NCI-H128 (cell line): Measurements from ENCODE around the gene PCDHGC4.

ENCODE experiments used
- DNase-seq: peaks from one replicate; lab custom pipeline; 2025; ENCODE audit not compliant: unreplicated experiment; lab: John Stamatoyannopoulos, UW

Gene PCDHGC4

DNA sequence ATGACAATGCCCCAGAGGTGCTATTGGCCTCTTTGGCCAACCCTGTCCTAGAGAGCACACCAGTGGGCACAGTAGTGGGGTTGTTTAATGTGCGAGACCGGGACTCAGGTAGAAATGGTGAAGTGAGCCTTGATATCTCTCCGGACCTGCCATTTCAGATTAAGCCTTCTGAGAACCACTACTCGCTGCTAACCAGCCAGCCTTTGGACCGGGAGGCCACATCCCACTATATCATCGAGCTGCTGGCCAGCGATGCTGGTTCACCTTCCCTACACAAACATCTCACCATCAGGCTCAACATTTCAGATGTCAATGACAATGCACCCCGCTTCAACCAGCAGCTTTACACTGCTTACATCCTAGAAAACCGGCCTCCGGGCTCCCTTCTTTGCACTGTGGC lies 5.4 kb downstream of the PCDHGC4 start:
- no peak for DNase-seq

DNA sequence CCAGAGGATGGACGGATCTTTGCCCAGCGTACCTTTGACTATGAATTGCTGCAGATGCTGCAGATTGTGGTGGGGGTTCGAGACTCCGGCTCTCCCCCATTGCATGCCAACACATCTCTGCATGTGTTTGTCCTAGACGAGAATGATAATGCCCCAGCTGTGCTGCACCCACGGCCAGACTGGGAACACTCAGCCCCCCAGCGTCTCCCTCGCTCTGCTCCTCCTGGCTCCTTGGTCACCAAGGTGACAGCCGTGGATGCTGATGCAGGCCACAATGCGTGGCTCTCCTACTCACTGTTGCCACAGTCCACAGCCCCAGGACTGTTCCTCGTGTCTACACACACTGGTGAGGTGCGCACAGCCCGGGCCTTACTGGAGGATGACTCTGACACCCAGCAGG lies 5.9 kb downstream of the PCDHGC4 start:
- DNase-seq = no peak

DNA sequence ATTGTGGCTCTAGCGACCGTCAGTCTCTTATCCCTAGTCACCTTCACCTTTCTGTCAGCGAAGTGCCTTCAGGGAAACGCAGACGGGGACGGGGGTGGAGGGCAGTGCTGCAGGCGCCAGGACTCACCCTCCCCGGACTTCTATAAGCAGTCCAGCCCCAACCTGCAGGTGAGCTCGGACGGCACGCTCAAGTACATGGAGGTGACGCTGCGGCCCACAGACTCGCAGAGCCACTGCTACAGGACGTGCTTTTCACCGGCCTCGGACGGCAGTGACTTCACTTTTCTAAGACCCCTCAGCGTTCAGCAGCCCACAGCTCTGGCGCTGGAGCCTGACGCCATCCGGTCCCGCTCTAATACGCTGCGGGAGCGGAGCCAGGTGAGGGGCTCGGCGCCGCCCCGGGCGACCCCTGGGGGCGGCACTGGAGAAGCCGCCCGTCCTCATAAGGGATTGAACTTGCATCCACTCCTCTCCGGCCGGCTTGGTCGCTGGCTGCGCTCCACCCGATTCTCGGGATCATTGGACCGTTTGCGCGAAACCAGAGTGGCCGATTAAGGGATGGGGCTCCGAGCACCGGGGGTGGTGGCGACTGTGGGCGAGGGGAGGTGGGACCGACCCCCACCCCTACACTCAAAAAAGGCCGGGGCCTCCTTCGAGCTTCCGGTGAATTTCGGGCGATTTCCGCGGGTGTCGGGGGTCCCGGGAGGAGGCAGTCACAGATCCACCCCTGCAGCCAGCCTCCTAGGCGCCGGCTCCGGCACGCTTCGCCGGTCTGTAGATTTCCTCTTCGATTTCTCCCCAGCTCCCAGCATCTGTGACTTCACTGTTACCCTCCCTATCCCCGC lies 6.7 kb downstream of the PCDHGC4 start:
- no peak for DNase-seq

DNA sequence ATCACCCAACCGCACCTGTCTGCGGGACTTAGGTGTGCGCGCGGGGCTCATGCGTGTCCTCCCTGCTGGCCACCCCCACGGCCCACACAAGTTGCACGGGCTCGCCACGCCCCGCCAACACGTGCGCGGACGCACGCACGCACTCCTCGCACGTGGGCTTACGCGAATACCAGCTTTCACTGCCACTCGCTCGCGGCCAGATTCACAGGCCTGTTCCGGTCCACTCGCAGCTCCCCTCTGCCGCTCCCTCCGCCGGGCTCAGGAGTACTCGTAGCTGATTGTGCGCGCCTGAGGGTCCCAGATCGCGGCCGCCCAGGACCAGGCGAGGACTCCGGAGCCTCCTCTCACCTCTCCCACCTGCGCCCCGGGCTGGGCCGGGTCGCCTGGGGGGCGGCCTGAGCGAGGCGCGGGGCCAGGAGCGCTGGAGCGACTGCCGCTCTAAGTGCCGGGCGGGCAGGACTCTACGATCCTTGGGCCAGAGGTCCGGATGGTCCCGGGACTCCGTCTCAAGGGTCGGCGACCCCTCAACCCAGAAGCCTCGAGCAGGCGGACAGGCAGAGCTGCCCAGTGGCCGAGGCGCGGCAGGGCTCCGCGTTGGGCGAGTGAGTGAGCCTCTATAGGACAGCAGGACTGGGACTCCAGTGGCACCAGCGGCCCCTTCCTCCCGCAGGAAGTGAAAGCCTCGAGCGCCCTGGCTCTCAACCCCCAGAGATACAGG lies 7.5 kb downstream of the PCDHGC4 start:
- DNase-seq = no peak

DNA sequence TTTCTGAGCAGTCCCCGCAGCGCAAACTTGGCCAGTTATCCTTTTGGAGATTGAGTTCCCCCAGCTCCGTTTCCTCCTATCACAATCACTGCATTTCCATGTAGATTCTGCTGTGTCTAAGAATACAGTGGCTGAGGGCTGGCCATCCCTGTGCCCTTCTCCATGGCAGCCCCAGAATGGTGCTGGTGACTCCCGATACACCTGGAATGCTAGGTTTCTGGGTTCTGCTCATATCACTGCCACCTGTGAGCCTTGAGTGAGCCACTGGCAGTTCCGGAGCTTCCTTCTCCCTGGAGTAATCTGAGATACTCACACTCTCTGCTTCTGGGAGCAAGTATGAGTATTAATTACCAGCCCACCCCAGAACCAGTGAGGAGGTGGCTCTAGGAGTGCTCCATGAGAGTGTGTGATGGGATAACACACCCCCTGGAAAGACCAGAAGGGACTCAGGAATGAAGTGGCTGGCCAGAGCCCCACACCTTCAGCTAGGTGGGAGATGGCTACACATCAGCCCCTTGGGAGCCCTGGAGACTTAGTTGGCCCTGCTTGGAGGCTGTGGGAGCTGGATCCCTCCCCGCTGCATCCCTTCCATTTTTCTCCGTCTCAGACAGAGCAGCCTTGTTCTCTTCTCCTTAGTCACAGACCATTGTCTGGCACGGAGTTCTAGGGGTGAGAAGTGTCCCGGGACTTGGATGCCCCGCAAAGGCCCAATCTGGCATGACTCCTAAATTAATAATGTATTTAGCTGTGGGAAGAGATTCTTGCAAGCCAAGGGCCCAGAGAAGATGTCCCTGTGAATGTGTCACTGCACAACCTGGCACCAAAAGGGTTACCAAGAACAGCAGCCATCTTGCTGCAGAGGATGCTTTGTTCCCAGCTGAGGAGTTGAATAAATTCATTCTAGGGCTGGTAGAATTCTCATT lies 8.9 kb downstream of the PCDHGC4 start:
- no peak for DNase-seq

DNA sequence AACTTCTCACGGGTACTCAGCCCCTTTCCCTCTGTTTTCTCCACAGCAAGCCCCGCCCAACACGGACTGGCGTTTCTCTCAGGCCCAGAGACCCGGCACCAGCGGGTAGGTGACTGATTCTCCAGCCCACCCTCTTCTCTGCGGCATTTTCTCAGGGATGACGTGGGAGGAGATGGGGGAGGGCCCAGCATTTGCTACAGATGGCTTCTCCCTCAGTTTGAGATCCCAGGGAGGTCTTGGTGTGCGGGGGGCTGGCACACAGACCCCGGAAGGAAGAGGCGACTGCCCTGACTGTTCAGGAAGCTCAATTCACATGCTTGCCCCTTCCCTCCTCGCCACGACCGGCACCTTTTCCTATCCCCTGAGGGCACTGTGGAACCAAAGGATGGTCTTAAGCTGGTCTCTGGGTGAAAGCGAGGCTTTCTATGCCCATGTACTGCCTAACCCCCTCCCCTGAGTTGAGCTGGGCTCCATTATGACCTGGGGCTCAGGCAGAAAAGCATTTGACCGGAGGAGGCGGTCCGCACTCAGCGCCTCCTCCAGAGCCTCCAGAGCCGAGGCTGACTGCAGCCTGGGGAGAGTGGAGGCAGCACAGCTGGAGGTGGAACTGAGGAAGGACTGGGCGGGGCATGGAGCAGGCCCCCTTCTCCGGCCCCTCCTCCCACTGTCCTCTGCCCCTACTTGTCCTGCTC lies 10.1 kb downstream of the PCDHGC4 start:
- no peak for DNase-seq

DNA sequence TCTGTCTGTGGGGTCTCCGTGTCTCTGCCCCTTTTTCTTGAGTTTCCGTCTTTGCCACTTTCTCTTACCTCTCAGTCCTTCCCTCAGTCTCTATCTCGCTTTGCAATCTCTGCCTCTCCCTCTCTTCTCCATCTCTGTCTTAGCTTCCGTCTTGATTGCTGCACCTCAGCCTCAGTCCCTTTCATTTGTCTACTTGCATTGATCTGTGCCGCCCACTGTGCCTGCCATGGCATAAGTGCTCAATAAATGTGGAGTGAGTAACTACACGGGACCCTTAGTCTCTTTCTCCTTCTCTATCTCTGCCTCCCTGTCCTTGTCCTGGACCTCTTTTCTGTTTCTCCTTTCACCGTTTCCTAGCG lies 10.6 kb downstream of the PCDHGC4 start:
- DNase-seq = no peak

DNA sequence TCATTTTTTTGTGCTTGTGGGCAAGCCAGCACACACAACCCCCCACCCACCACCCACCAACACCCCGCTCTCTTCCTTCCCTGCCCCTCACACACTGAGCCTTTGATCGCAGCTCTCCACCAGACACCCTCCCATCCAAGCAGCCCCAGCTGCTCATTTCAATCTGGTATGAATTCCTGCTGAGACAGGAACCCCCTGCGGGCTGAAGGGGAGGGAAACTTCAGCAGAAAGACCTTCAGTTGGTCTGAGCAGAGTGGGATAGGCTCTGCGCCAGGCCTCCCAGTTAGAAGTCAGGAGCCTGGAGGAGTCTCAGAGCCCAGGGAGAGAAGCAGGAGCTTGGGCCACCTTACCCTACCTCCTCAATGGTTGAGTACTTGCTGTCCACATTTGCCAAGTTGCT lies 11.2 kb downstream of the PCDHGC4 start:
- no peak for DNase-seq

DNA sequence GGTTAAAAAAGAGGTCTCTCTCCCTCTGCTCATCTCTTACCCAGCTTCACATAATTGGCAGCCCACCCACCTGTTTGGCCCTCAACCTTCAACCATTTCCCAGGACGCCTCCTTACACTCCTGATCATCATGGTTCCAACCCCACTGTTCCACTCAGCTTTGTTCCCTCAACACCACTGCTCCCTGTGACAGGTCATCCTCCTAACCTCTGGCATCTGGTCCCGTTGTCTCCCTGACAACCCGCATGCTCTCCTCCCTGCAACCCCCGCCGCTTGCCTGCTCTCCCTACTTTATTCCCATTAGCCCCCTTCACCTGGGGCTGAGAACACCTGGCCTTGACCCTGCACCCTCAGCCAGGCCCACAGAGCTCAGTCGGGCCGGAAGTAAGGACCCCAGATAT lies 16.9 kb downstream of the PCDHGC4 start:
- no peak for DNase-seq

DNA sequence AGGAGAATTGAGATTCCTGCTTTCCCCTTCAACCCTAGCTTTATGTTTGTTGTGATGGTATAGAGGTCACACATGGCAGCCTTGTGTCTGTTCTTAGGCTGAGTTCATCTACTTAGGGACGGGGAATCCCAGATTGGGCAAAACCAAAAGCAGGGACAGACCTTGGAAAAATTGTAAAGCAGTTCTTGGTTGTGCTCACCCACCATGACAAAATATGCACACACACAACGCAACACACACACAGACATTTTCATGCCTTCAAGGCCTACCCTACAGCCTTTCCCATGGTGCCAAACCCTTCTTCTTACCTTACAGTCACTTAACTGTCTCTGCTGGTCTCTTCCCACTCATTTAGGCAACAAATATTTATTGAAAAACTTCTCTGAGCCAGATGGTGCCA lies 18.9 kb downstream of the PCDHGC4 start:
- no peak for DNase-seq

DNA sequence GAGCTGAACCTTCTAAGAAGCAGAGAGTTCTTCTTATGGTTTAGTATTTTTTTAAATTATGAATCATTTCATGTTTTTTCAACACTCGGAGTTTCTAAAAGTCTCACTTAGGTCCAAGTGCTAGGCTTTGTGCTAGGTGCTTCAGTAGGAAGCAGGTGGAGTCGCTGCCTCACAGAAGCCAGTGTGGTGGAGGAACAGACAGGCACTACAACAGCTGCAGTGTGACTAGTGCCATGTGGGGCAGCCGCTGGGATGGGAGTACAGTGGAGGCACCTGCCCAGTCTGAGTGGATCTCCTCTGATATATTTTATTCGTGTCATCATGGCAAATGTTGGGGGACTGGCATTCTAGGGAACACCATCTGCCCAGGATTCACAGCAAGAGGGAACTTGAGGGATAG lies 19.4 kb downstream of the PCDHGC4 start:
- no peak for DNase-seq

DNA sequence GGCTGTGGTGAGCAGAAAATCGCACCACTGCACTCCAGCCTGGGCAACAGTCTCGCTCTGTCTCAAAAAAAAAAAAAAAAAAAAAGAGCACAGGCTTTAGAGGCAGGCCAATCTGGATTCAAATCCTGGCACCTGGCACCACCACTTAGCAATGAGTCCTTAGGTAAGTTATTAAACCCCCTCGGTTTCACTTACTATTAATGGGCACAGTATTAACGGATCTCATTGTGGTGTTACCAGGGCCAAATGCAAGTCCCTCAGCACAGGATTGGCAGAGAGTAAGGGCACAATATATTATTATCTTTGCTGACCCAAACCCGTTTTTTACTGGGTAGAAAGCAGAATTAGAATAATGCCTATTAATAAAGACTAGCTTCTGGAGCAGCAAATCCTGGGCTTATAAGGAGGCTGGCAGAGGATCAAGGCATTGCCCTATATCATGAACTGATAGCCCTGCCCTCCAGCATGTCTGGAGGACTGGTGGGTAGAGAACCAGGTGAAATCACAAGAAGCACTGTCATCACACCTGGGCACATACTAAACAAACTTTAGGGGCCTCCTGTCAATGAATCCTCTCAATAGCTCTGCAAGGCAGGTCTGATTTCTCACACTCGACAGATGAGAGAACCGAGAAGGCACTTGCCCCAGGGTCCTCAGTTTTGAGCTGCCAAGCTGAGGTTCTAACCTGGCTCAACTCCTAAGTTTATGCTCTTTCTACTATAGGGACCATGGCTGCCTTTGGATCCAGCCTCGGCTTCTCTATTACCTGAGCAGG lies 21.7 kb downstream of the PCDHGC4 start:
- DNase-seq = no peak

DNA sequence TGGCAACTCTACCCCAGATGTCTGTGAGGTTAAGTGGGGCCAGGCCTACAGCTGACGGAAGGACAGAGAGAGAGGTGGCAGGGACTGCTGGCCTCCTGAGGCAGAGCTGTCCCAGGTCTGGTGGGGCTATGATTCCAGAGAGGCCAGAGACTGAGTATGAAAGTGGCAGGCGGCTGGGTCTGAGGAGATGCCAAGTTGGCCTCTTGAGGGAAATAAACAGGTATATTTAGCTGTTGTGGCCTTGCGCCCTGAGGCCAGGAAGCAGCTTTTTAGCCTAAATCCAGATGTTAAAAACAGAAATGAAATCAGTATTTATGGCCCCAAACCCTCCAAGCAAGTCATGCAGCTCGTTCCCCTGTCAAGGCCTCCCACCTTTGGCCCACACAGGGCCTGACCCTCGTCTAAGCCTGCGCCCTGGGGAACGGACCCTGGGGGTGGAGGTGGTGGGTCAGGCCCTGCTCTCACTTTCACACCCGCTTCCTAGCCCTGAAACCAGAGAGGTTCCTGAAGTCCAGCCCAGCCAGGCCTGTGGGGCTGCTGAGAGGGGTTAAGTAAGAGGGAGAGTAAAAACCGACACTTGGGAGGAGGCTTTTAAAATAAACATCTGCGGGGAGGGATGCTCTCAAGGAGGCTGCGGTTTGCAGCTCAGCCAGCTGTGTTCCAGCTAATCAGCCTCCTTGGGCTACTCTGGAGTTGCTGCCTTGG lies 22.7 kb downstream of the PCDHGC4 start:
- no peak for DNase-seq

DNA sequence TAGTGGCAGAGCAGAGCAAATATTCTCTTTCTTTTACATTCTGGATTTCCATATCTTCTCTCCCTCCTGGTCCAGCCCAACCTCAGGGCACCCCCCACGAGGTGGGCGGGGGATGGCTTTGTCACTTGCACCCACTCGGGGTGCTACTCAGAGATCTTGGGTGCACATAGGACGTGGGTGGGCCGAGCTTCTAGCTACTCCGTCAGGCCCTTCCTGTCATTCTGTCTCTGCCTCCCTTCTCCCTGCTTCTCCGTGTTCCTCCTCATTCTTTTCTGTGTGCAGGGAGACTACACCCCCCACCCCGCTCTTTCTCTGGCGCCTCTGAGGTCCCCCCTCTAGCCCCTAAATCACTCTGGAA lies 23.6 kb downstream of the PCDHGC4 start:
- DNase-seq = no peak

DNA sequence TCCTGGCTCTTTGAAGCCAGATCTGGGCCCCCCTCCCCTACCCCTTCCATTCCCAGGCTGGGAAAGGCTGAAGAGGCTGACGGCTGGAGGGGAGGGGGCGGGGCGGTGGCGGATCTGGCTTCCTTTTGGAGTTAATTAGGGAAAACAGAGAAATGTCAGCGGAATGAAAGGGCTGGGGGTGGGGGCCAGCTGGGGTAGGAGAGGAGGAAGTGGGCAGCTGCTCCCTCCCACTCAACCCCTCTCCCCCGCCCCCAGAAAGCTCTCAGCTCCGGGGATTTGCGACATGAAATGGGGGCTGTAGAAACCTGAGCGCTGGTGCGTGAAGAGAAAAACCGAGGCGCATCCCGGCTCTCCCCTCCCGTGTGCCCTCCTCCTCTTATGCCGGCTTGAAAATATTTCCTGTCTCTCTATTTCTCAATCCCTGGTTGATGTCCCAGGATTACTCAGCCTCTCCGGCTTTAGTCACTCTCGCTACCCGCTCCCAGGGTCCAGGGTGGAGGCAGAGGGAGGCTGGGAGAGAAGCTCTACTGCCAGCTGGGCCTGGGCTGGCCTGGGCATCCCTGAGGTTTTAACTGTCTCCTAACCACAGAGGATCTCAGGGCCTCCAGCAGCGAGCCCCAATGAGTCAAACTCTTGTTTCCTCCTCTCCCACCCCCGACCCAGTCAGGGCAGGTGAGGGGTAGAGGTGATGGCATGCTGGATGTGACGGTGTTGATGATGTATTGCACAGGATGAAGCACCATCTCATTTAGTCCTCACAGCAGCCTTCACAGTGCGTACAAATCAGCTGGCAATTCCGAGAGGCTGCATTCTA lies 24.2 kb downstream of the PCDHGC4 start:
- no peak for DNase-seq

DNA sequence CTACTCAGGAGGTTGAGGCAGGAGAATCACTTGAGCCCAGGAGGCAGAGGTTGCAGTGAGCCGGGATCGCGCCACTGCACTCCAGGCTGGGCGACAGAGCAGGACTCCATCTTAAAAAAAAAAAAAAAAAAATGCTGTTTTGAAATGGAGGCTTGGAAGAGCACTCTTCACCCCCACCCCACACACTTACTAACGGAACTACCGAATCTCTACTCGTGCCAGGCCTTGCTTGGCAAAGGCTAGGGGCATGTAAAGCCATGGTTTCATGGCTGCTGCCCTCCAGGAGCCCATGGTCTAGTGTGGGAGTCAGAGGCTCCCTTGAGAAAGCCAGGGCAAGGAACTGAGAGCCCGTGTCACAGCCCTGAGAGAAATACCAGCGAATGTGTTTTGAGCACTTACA lies 25.3 kb downstream of the PCDHGC4 start:
- no peak for DNase-seq

DNA sequence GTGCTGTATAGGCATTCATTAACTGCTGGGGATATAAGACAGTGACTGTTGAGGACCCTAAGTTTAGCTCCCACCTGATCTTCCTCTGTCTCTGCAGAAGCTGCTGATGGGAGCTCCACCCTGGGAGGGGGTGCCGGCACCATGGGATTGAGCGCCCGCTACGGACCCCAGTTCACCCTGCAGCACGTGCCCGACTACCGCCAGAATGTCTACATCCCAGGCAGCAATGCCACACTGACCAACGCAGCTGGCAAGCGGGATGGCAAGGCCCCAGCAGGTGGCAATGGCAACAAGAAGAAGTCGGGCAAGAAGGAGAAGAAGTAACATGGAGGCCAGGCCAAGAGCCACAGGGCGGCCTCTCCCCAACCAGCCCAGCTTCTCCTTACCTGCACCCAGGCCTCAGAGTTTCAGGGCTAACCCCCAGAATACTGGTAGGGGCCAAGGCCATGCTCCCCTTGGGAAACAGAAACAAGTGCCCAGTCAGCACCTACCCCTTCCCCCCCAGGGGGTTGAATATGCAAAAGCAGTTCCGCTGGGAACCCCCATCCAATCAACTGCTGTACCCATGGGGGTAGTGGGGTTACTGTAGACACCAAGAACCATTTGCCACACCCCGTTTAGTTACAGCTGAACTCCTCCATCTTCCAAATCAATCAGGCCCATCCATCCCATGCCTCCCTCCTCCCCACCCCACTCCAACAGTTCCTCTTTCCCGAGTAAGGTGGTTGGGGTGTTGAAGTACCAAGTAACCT lies 26.2 kb downstream of the PCDHGC4 start:
- no peak for DNase-seq

DNA sequence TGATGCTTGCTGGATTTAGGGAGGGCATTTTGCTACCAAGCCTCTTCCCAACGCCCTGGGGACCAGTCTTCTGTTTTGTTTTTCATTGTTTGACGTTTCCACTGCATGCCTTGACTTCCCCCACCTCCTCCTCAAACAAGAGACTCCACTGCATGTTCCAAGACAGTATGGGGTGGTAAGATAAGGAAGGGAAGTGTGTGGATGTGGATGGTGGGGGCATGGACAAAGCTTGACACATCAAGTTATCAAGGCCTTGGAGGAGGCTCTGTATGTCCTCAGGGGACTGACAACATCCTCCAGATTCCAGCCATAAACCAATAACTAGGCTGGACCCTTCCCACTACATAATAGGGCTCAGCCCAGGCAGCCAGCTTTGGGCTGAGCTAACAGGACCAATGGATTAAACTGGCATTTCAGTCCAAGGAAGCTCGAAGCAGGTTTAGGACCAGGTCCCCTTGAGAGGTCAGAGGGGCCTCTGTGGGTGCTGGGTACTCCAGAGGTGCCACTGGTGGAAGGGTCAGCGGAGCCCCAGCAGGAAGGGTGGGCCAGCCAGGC lies 27.0 kb downstream of the PCDHGC4 start:
- DNase-seq = no peak
